Activated CD4-positive, alpha-beta T cell treated with anti-CD3 and anti-CD28 coated beads for 24 hours (primary cell): ENCODE measurements around the gene XDH.

Experiments used
- DNase-seq, 2 donors: peaks; one replicate each; pipeline ENCODE4 v3.0.0-alpha.2; 2020; ENCODE audit warnings: low read depth in 2 of 2

The XDH gene

DNA sequence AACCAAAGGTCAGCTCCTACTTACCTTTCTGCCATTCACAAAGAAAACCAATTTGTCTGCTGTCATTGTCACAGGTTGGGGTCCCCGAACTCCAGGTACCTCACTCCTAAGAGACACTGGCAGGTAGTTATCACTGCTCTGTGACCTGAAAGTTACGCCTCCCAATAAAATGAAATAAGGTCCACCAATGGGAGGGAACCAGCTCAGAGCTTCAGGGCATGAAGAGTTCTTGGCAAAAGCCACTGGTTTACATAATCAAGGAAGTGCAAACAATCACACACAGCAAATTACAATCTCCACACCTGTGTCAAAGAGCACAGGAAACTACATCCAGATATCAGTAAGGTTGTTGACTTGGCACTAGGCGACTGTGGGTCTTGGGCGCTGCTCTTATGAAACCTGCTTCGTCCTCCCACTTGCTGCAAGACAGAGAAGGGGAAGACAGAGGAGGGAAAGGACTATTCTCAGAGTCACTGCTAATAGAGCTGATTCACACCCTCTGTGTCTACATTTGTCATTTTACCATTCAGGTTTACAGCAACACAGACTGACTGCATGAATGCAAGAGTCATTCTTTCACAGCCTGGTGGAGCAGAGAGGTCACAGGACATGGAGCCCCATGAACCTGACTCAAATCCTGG, at the start of gene XDH:
XDH (minus strand) TSS at position 142 of the 641 bp plus-strand sequence; CDS start at position 66, 76 bp downstream.
- no peak for DNase-seq

- DNase-seq = no peak
Measured at GRCh38 chr2:31457651-31458050, 43.1 kb upstream of the XDH start.

DNA sequence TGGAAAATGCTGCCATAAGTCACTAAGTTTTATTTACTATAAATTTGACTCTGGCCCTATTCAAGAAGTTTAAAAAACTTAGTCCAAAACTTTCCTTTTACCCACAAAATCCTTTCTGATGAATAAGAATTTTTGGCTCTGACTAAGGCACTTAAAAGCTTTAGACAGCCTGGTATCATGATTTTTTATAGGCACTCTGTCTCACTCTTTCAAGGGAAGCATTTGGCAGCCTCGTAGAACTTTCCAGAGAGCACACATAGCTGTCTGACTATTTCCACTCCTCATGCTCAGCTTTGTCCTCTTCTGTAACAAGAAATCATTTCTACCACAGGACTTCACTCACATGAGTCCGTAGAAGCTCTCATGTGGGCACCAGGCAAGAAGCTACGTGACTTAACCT, 32.3 kb upstream of the XDH start:
- no peak for DNase-seq

GRCh38 chr2:31442376-31442775, 27.8 kb upstream of the XDH start:
- no peak for DNase-seq

DNA sequence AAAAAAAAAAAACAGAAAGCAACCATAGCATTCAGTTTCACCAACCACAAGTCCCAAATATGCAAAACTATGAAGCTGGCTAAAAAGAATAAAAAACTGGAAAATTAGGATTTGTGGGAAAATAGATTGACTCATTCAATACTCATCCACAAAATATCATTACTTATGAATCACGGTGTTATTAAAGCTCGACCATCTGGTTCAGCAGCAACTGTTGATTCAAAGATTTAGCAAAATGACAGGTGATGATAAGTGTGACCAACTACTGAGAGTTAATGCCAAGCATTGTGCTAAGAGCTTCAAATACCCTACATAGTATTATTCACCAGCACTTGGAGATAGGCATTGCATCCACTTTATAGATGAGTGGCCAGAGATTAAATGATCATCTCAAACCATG, 26.2 kb upstream of the XDH start:
- no peak for DNase-seq

GRCh38 chr2:31434911-31435310, 20.4 kb upstream of the XDH start:
- DNase-seq = no peak

- no peak for DNase-seq
Measured at GRCh38 chr2:31433541-31433940, 19.0 kb upstream of the XDH start.

DNA sequence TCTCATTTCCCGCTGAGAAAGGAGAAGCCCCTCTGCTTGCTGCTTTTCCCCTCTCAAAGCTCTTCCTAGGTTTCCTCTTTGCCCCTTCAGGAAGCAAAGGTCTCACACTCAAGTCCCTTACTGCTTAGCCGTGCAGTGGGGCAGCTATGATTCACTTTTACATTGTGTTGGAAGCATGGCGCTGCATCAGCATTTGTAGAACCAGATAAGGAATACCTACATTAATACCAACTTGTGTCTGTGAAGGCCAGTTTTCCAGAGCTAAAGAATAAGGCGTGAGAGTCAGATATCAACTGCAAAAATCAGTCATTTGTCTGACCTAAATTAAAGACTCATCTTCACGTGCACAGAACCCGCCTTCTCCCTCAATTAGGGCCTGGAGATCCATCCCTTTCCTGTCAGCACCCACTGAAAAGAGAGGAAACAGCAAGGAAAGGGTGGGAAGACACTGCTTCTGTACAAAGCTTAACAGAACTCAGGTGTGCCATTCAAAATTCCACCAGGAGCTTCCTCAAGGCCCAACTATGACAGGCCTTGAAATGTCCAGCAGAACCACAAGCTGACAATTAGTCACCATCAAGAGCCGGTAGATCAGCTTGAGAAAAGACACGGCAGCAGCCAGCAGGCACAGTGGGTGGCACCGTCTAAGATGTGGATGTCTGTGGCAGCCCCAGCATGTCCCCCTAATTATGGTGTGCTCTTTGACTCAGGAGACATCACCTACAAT, 16.1 kb upstream of the XDH start:
- DNase-seq = no peak

DNA sequence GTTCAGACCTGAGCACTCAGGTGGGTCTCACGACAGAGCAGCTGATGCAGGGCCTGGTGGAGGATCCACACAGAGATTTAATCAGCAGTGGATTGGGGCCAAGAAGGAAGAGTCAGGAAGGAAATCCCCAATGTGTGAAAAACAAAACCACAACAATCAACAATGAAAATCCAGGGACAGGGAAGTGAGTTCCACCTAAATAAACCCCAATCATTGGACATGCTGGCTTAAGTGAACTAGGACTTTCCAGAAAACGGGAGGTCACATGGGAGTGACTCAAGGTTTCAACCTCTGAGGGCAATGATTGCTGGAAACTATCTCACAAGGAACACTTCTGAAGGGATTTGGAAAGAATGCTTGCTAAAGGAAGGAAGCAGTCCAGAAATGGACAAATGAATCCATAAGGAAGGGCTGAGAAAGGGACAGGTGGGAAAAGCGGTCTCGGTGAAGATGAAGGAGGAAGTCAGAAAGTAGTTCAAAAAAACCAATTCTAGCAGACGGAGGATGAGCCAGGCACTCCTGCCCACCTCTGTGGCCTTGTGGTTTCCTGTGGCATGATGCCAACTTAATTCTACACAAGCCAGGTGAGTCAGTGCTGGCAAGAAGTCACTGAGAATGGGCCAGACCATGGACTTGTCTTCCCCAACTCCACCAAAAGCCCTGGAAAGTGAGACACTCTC, 15.4 kb upstream of the XDH start:
- DNase-seq = no peak

DNA sequence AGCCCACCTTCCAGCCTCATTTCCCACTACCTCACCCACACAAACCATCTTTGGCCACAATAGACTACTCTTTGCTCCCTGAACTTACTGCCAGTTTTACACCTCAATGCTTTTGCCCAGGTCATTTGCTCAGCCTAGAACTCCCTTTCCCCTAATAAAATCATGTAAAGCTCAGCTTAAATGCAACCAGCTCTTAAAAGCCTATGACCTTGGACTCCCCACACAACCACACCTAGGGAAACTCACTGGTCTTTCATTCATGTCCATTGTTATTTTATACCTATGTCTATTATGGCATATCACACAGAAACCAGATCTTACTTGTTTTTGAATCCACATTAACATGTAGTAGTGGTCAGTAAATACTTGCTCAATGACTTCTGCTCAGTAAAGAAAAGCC, 14.5 kb upstream of the XDH start:
- DNase-seq = no peak

DNA sequence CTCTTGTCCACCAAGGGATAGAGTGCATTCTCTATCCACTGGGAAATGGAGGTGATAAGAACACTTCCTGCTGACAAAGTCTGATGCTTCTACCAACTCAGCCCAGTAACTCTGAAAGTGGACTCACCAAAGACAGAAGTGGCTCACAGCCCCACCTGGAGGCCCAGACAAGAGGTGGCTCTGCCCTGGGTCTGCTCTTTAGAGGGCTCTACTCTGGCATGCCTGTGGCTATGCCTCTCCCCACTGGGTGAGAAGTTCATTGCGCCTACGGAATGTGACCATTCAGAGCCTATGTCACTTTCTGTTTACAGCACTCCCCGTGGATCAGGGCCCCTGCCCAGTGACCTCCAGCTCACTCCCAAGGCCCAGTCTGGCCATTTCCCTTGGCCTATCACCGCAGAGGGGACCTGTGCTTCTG, 13.5 kb upstream of the XDH start:
- no peak for DNase-seq

DNA sequence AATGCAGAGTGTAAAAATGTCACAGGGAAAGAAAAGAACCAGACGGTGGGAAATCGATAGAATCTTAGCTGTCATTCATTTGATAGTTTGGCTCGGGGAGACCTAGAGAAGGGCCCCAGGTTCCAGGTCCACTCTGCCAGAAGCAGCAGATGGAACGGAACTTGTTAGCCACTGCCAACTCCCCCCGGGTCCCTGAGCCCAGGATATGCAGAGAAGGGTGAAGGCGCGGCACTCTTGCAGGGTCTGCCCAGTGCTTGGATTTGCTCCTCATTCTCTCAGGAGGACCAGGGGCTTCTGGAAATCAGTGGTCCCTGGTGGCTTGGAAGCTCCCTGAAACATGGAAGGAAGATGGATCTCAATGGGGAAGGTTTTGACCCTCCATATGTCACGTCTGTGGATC, 11.6 kb upstream of the XDH start:
- DNase-seq = no peak

GRCh38 chr2:31421634-31422033, 7.1 kb upstream of the XDH start:
- no peak for DNase-seq

GRCh38 chr2:31420936-31421335, 6.4 kb upstream of the XDH start:
- DNase-seq = no peak

- DNase-seq = no peak
Measured at GRCh38 chr2:31419386-31419785, 4.8 kb upstream of the XDH start.

DNA sequence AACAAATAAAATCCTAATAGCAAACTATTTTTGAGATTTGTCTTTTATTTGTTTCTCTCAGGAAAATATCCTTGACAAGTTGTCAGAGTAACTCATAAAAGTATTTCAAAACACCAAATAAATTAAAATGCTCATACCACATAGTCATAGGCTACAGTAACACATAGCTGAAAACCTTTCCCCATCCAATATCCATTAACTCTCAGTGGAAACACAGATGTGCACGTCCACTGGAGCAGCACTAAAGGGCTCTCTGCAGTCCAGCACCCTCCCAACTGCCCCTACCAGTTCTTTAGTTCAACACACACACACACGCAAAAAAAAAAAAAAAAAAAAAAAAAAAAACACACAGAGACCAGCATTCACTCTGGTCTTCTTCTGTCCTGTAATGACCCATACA, 879 bp upstream of the XDH start:
- DNase-seq = no peak

DNA sequence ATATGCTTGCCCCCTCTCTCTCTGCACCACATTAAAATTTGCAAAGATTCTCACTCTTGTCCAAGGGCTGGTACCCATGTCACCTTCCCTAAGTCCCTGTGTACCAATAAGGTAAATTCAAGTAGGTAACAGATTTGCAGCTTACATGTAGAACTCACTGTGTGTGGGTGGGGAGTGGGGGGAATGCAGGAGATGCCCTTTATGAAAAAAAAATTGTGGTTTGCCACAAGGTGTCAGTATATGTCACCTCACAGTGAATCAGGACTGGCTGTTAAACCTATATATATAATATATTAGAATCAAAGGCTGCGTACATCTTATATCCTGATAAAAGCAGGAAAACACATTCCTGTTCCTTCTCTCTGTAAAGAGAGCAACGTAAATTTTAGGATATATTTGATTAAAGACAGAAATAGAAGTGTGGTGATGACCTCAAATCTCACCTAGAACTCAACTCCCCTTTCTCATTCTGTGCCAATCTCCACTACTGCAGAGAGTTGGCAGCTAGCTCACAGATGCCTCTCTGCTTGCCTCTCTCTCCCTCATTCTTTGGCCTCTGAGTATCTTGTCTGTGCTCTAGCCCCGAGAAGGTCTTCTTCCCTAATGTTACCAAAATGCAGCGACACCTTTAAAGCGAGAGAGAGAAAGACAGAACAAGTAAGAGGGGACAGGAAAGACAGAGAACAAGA, 536 bp downstream of the XDH start:
- no peak for DNase-seq

- no peak for DNase-seq
Measured at GRCh38 chr2:31413025-31413424, 1.5 kb downstream of the XDH start.

- no peak for DNase-seq
Measured at GRCh38 chr2:31411771-31412170, 2.8 kb downstream of the XDH start.

GRCh38 chr2:31406593-31407385, 7.8 kb downstream of the XDH start:
- no peak for DNase-seq

DNA sequence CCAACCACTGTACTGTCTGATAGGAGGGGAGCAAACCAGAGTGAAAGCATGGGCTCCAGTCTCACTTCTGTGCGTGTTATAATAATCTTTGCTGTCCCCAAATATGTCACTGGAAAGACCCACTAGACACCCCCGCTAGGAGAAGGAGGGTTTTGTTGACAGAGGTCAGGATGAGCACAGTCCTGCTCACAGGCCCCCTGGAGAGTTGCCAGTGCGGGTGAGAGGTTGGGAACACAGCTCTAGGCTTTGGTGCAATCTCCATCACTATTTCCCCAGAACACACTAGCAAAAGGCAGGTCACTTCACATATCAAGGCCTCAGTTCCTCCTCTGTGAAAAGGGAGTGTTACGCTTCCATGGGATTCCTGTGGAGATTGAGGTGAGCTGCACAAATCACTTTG, 9.7 kb downstream of the XDH start:
- DNase-seq = no peak

- no peak for DNase-seq
Measured at GRCh38 chr2:31404302-31404701, 10.2 kb downstream of the XDH start.
